Endothelial cell of umbilical vein (primary cell): ENCODE measurements around the gene FSTL3. TPM values are rescaled to one million over a fixed set of nuclear protein-coding genes. Genes with fewer than 3 reads are reported as not detected.
A peak's percentile ranks its signal among the peaks of the same experiment; 100 is the strongest.

ENCODE experiments used
- BruUV-seq: library from RNA; stranded (reverse); fragments of 400-500 nt; replicated peaks from 2 replicates; lab custom pipeline; 2021; lab: Mats Ljungman, UMichigan
- CTCF ChIA-PET: fragments of 300-600, 350-600 bp; sonication (Branson Sonifier 250); formaldehyde crosslinking; loops from one replicate; lab custom pipeline; 2021; ENCODE audit warnings: antibody characterized with exemption, inconsistent platforms; lab: Charles Lee
- POLR2A ChIA-PET: fragments of 300-600, 350-600 bp; sonication (Branson Sonifier 250); formaldehyde crosslinking; loops from one replicate; lab custom pipeline; 2021; ENCODE audit warnings: antibody characterized with exemption, inconsistent platforms; lab: Charles Lee
- DNase-seq: peaks from one replicate; pipeline ENCODE4 v3.0.0-alpha.2; 2011; ENCODE audit warnings: low read depth, low spot score
- FAIRE-seq: peaks from 2 replicates; lab custom pipeline; 2011; peaks lifted over from hg19 to GRCh38; lab: Jason Lieb, UNC
- H2AFZ ChIP-seq: 2 replicates; pipeline ENCODE4 v1.6.0; 2012; ENCODE audit warnings: low read depth, low read length, control low read depth, inconsistent platforms
- H3K27ac ChIP-seq: 2 replicates; pipeline ENCODE4 v1.5.1; 2011; ENCODE audit warnings: low read depth, mild to moderate bottlenecking, control low read depth, low read length, moderate library complexity; ENCODE audit not compliant: insufficient read depth
- H3K27me3 ChIP-seq, 2 experiments: 2 replicates each; pipeline versions ENCODE4 v1.6.0 to v1.6.1; 2011; ENCODE audit warnings: low read length in 2 of 2, mixed read lengths in 1 of 2; ENCODE audit not compliant: control insufficient read depth in 2 of 2, insufficient read depth in 2 of 2
- H3K36me3 ChIP-seq, 2 experiments: 2 replicates in 1 of 2; 3 replicates in 1 of 2; pipeline ENCODE4 v1.5.1; 2011; ENCODE audit warnings: low read length in 2 of 2, mild to moderate bottlenecking in 1 of 2, moderate library complexity in 1 of 2; ENCODE audit not compliant: control insufficient read depth in 2 of 2, insufficient read depth in 2 of 2; ENCODE audit errors: extremely low read depth in 1 of 2
- H3K4me1 ChIP-seq: 3 replicates; pipeline ENCODE4 v1.5.1; 2011; ENCODE audit warnings: mild to moderate bottlenecking, low read length; ENCODE audit not compliant: control insufficient read depth, insufficient read depth; ENCODE audit errors: extremely low read depth
- H3K4me2 ChIP-seq: 2 replicates; pipeline ENCODE4 v1.6.1; 2011; ENCODE audit warnings: low read length, control low read depth, mixed read lengths; ENCODE audit not compliant: insufficient read depth
- H3K4me3 ChIP-seq, 3 experiments: fragments of 200-600 bp in 1 of 3; sonication (generic), shearing (Covaris generic) in 1 of 3; replicated peaks in 1 of 3; 2 replicates each; pipeline ENCODE4 v1.5.1; 2011 to 2016; ENCODE audit warnings: control low read depth in 3 of 3, low read length in 3 of 3, mild to moderate bottlenecking in 2 of 3, inconsistent platforms in 1 of 3, low read depth in 1 of 3, moderate library complexity in 1 of 3; ENCODE audit not compliant: insufficient read depth in 1 of 3
- H3K79me2 ChIP-seq: 2 replicates; pipeline ENCODE4 v1.6.0; 2012; ENCODE audit warnings: low read length, inconsistent platforms; ENCODE audit not compliant: control insufficient read depth, insufficient read depth
- H3K9ac ChIP-seq: replicated peaks from 2 replicates; pipeline ENCODE3; 2011; ENCODE audit warnings: low read length, control low read depth; ENCODE audit not compliant: insufficient read depth; ENCODE audit errors: extremely low read depth
- H3K9me1 ChIP-seq: replicated peaks from 3 replicates; pipeline ENCODE4 v1.6.0; 2011; ENCODE audit warnings: mild to moderate bottlenecking, low read length; ENCODE audit not compliant: control insufficient read depth, insufficient read depth; ENCODE audit errors: extremely low read depth
- H3K9me3 ChIP-seq: replicated peaks from 2 replicates; pipeline ENCODE4 v1.5.1; 2012; ENCODE audit warnings: low read length, inconsistent platforms; ENCODE audit not compliant: control insufficient read depth, insufficient read depth
- H4K20me1 ChIP-seq: replicated peaks from 2 replicates; pipeline ENCODE3; 2011; ENCODE audit warnings: mild to moderate bottlenecking, low read length; ENCODE audit not compliant: control insufficient read depth, insufficient read depth; ENCODE audit errors: extremely low read depth
- EZH2 ChIP-seq: IDR thresholded peaks from 2 replicates; pipeline ENCODE4 v1.6.1; 2012; ENCODE audit warnings: borderline replicate concordance, low read depth, mild to moderate bottlenecking, moderate library complexity, low read length, inconsistent platforms; ENCODE audit not compliant: severe bottlenecking
- FOS ChIP-seq: IDR thresholded peaks from 2 replicates; pipeline ENCODE4 v1.6.1; 2011; ENCODE audit warnings: mild to moderate bottlenecking, low read length, moderate library complexity, borderline replicate concordance; ENCODE audit not compliant: insufficient read depth
- GATA2 ChIP-seq: IDR thresholded peaks from 2 replicates; pipeline ENCODE4 v1.7.0; 2011; ENCODE audit warnings: low read depth, mild to moderate bottlenecking, moderate library complexity, mixed read lengths, low read length; ENCODE audit not compliant: insufficient read length, insufficient read depth
- JUN ChIP-seq: IDR thresholded peaks from 2 replicates; pipeline ENCODE4 v1.6.1; 2011; ENCODE audit warnings: borderline replicate concordance, low read depth; ENCODE audit not compliant: insufficient read length, insufficient read depth
- MAX ChIP-seq: IDR thresholded peaks from 2 replicates; pipeline ENCODE4 v1.6.1; 2011; ENCODE audit not compliant: insufficient read depth, insufficient read length
- MYC ChIP-seq: IDR thresholded peaks from one replicate; pipeline ENCODE4 v1.6.1; 2011; ENCODE audit warnings: mild to moderate bottlenecking, low read depth, low read length
- POLR2A ChIP-seq: IDR thresholded peaks from 2 replicates; pipeline ENCODE4 v1.6.1; 2012; ENCODE audit warnings: low read depth, mild to moderate bottlenecking, control low read depth, low read length
- POLR2AphosphoS5 ChIP-seq: IDR thresholded peaks from 2 replicates; pipeline ENCODE4 v1.6.1; 2012; ENCODE audit warnings: low read depth, mild to moderate bottlenecking, control low read depth, low read length, moderate library complexity; ENCODE audit not compliant: insufficient read depth
- dilution Hi-C: fragments of 300-500 bp; cut with MboI; formaldehyde crosslinking; loops from one replicate; pipeline ENCODE4 v1.15.0; 2019; ENCODE audit warnings: low sequenced_read_pairs; ENCODE audit not compliant: extremely low pct_ligation_motif_present
- intact Hi-C: fragments of 100-400 bp; cut with micrococcal nuclease; formaldehyde crosslinking; loops from one replicate; pipeline ENCODE4 v1.10.0; 2022
- polyA plus RNA-seq, 4 experiments: library from polyadenylated mRNA; depleted of rRNA in 3 of 4; stranded (reverse) in 3 of 4; unstranded in 1 of 4; fragments of >200 nt; gene quantifications; 2 replicates each; pipeline versions ENCODE4 v1.2.1 to v1.2.3, GENCODE V29; 2011 to 2012; ENCODE audit warnings: missing spikeins in 1 of 4
- total RNA-seq: library from RNA; stranded (reverse); gene quantifications from 2 replicates; pipeline ENCODE4 v1.2.3, GENCODE V29; 2021
- TF ChIP-seq, protein P1 (sequence below), 2 donors: IDR thresholded peaks; 1 replicate in 1 of 2; 2 replicates in 1 of 2; pipeline ENCODE4 v1.5.1; 2011; ENCODE audit warnings: low read length in 2 of 2, mild to moderate bottlenecking in 2 of 2, moderate library complexity in 2 of 2, control low read depth in 1 of 2, inconsistent platforms in 1 of 2, low read depth in 1 of 2; ENCODE audit not compliant: insufficient read depth in 1 of 2; ENCODE audit errors: extremely low read depth in 1 of 2

Gene FSTL3
- total and polyA plus RNA-seq, 2 donors (not counting 3 experiments of a cell fraction or from before 2014, with no cell fraction given) = 19.9 to 45.2 TPM

DNA sequence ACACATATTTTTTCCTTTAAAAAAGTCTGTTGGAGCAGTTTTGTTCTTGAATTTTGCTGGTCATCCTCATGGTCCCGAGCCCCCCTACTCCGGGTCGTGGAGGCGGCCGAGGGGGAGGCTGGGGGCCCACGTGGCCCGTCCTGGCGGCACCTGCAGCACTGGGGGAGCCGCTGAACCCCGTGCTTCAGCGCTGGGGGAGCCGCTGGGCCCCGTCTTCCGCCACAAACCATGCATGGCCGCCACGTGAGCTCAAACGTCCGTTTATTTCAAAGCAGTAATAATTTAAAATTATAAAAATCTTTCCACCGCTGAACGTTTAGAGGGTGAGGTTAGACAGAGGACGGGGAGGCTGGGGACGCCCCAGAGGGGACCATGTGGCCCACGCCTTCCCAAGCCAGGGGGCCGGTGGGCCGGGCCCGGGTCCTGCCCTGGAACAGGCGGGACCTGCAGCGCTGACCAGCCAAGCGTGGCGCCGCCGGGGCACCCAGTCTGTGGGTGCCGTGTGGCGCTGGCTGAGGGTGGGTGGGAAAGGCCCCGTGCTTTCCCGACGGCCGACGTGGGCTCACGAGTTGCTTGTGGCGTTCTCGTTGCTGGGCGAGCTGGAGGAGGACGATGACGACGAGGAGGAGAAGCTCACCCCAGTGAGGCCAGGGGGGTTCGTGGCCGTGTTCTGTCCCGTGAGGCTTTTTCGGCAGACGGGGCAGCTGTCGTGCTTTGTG lies 28.5 kb upstream of the FSTL3 start:
- ChIA-PET POLR2A (no interaction called here), CTCF (no interaction called here)
- TSS peak; percentile 68 for BruUV-seq
- Histone ChIP-seq H3K27ac (no peak overlapping the region), H3K27me3 (no peaks in the 10 kb centered on the region), H3K4me3 (no peak overlapping the region), H3K9ac (no peak overlapping the region), H3K9me3 (no peaks in the 10 kb centered on the region), H3K36me3 (peaks cover 8 to 20% of the 10 kb centered on the region in 2 experiments), H3K4me2 (no peak overlapping the region), H3K9me1 (no peaks in the 10 kb centered on the region), H3K79me2 (peaks cover 6% of the 10 kb centered on the region), H2AFZ (no peak overlapping the region), H4K20me1 (no peaks in the 10 kb centered on the region), H3K4me1 (no peaks in the 10 kb centered on the region)
- dilution Hi-C loops = no loop called here
- DNase-seq = no peak
- intact Hi-C loops = no loop called here
- TF ChIP-seq GATA2 (no peak), POLR2A (no peak), MYC (no peak), MAX (no peak), POLR2AphosphoS5 (no peak), FOS (no peak), EZH2 (no peak), JUN (no peak)
- TF ChIP-seq, protein P1, sequence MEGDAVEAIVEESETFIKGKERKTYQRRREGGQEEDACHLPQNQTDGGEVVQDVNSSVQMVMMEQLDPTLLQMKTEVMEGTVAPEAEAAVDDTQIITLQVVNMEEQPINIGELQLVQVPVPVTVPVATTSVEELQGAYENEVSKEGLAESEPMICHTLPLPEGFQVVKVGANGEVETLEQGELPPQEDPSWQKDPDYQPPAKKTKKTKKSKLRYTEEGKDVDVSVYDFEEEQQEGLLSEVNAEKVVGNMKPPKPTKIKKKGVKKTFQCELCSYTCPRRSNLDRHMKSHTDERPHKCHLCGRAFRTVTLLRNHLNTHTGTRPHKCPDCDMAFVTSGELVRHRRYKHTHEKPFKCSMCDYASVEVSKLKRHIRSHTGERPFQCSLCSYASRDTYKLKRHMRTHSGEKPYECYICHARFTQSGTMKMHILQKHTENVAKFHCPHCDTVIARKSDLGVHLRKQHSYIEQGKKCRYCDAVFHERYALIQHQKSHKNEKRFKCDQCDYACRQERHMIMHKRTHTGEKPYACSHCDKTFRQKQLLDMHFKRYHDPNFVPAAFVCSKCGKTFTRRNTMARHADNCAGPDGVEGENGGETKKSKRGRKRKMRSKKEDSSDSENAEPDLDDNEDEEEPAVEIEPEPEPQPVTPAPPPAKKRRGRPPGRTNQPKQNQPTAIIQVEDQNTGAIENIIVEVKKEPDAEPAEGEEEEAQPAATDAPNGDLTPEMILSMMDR (IDR thresholded peaks at IDR 0.05; ENCODE audit: extremely low read depth in 1 of 2, insufficient read depth in 1 of 2, low read depth in 1 of 2, low read length in 2 of 2) = no peak
- FAIRE-seq = no peak
